Esophagus muscularis mucosa (tissue), 4 donors: Measurements from ENCODE around the gene KANK4. TPM values are rescaled to one million over a fixed set of nuclear protein-coding genes. Genes with fewer than 3 reads are reported as not detected.

Experiments used
- DNase-seq: peaks from one replicate; pipeline ENCODE4 v3.0.0-alpha.2; 2017; ENCODE audit errors: extremely low spot score
- H3K27ac ChIP-seq, 4 donors: fragments of 200-600 bp; sonication (generic); replicated peaks in 1 of 4; 1 replicate in 3 of 4; 2 replicates in 1 of 4; pipeline ENCODE4 v1.5.1; 2016 to 2019; ENCODE audit warnings: mild to moderate bottlenecking in 1 of 4
- H3K27me3 ChIP-seq, 4 donors: fragments of 200-600 bp; sonication (generic); one replicate each; pipeline versions ENCODE4 v1.5.1 to v1.6.0; 2016 to 2019
- H3K36me3 ChIP-seq, 4 donors: fragments of 200-600 bp; sonication (generic); one replicate each; pipeline ENCODE4 v1.5.1; 2016 to 2019
- H3K4me1 ChIP-seq, 4 donors: fragments of 200-600 bp; sonication (generic); one replicate each; pipeline ENCODE4 v1.5.1; 2016 to 2019
- H3K4me3 ChIP-seq, 4 donors: fragments of 200-600 bp; sonication (generic); 1 replicate in 2 of 4; 2 replicates in 2 of 4; pipeline ENCODE4 v1.5.1; 2016 to 2019; ENCODE audit warnings: mild to moderate bottlenecking in 4 of 4, moderate library complexity in 1 of 4
- H3K9me3 ChIP-seq, 4 donors: fragments of 200-600 bp; sonication (generic); 1 replicate in 3 of 4; 2 replicates in 1 of 4; pipeline ENCODE4 v1.5.1; 2016 to 2019
- CTCF ChIP-seq, 3 experiments: fragments of 200-600 bp in 2 of 3; fragments of 450-650 bp in 1 of 3; sonication (generic) in 2 of 3; IDR thresholded peaks; one replicate each; pipeline ENCODE4 v1.5.1; 2017 to 2019; ENCODE audit warnings: antibody characterized with exemption in 3 of 3, mild to moderate bottlenecking in 2 of 3, moderate library complexity in 1 of 3
- EP300 ChIP-seq: sonication (generic); formaldehyde crosslinking; IDR thresholded peaks from one replicate; pipeline ENCODE4 v1.6.1; 2017; ENCODE audit warnings: antibody characterized with exemption
- POLR2A ChIP-seq: fragments of 450-650 bp; IDR thresholded peaks from one replicate; pipeline ENCODE4 v1.6.1; 2017; ENCODE audit warnings: antibody characterized with exemption, moderate library complexity, mild to moderate bottlenecking, low read depth
- POLR2AphosphoS5 ChIP-seq, 2 donors: sonication (generic); formaldehyde crosslinking; IDR thresholded peaks; one replicate each; pipeline ENCODE4 v1.6.1; 2017; ENCODE audit warnings: antibody characterized with exemption in 2 of 2
- WGBS: methylation state at CpG from one replicate; pipeline ENCODE4 v1.1.5; 2018; 5-methylcytosine and 5-hydroxymethylcytosine counted together
- intact Hi-C: fragments of 100-400 bp; cut with DNase I; formaldehyde crosslinking; loops from one replicate; pipeline ENCODE4 v1.15.1; 2023
- small RNA-seq, 3 donors: library from RNA; depleted of rRNA; stranded (forward); fragments of <200 nt; gene quantifications; one replicate each; pipeline ENCODE3, GENCODE V24; 2016
- total RNA-seq, 4 donors: library from RNA; depleted of rRNA; stranded (reverse); fragments of >200 nt; gene quantifications; one replicate each; pipeline versions ENCODE4 v1.1.0 to v1.2.1, GENCODE V29; 2016

KANK4 gene
- total RNA-seq, 4 donors from 2014 or later = 0.42 to 1.4 (median 0.84) TPM

- intact Hi-C loops = no loop called here
These were observed 123.0 kb downstream of the KANK4 start for GRCh38 chr1:62196086-62196690.

GRCh38 chr1:62194651-62195544, 124.3 kb downstream of the KANK4 start, which contains the start of gene L1TD1:
Gene L1TD1, plus strand, starts transcription at chr1:62194849. Its CDS starts 11,780 bp downstream, at chr1:62206629.
- 15% methylated on average over 43 of the region's 55 CpGs for WGBS
- H3K4me3 ChIP-seq = peak within 1 kb of the TSS in 2 of 4 donors; percentile 27 to 39
- H3K4me1 ChIP-seq = peaks cover 0 to 8% (median 4%) of the 10 kb centered on the region in 4 donors
- no peak for DNase-seq
- intact Hi-C loops = no loop called here
- no peak within 1 kb of the TSS for H3K27ac ChIP-seq
- H3K36me3 ChIP-seq = no peaks in the 10 kb centered on the region
- H3K9me3 ChIP-seq = no peaks in the 10 kb centered on the region
- no peak for TF ChIP-seq EP300
- no peak for TF ChIP-seq CTCF (IDR thresholded peaks at IDR 0.05)
- TF ChIP-seq POLR2A = no peak
- TF ChIP-seq POLR2AphosphoS5 (IDR thresholded peaks at IDR 0.05) = no peak
- H3K27me3 ChIP-seq = peaks cover 0 to 46% (median 11%) of the 10 kb centered on the region in 4 donors

More at GRCh38 chr1:62196086-62196690, 123.0 kb downstream of the KANK4 start:
- Histone ChIP-seq H3K9me3 (no peaks in the 10 kb centered on the region), H3K27me3 (peaks cover 0 to 46% (median 11%) of the 10 kb centered on the region in 4 donors), H3K4me3 (no peak overlapping the region), H3K36me3 (no peaks in the 10 kb centered on the region), H3K4me1 (peaks cover 0 to 8% (median 4%) of the 10 kb centered on the region in 4 donors), H3K27ac (no peak overlapping the region)
- no peak for TF ChIP-seq POLR2AphosphoS5 (IDR thresholded peaks at IDR 0.05)
- no peak for TF ChIP-seq POLR2A
- no peak for TF ChIP-seq CTCF (IDR thresholded peaks at IDR 0.05)
- TF ChIP-seq EP300 = no peak
- WGBS = 87% methylated on average over 15 of the region's 17 CpGs
- no peak for DNase-seq

- no peaks in the 10 kb centered on the region for H3K36me3 ChIP-seq
- no peak for DNase-seq
- H3K4me3 ChIP-seq = no peak overlapping the region
- TF ChIP-seq EP300 (no peak), POLR2AphosphoS5 (IDR thresholded peaks at IDR 0.05) (no peak), POLR2A (no peak), CTCF (IDR thresholded peaks at IDR 0.05) (no peak)
- WGBS = 96% methylated on average over 8 of the region's 8 CpGs
- intact Hi-C loops = no loop called here
- no peaks in the 10 kb centered on the region for H3K9me3 ChIP-seq
- H3K27me3 ChIP-seq = peaks cover 0 to 13% (median 0%) of the 10 kb centered on the region in 4 donors
- H3K4me1 ChIP-seq = no peaks in the 10 kb centered on the region
- no peak overlapping the region for H3K27ac ChIP-seq
These were observed 131.1 kb downstream of the KANK4 start for GRCh38 chr1:62188111-62188510.

- no peak for DNase-seq
- 99% methylated on average over 5 of the region's 5 CpGs for WGBS
These were observed 131.7 kb downstream of the KANK4 start for GRCh38 chr1:62187548-62187947.

More at GRCh38 chr1:62187548-62187947, 131.7 kb downstream of the KANK4 start:
- Histone ChIP-seq H3K4me3 (no peak overlapping the region), H3K27me3 (peaks cover 0 to 9% (median 0%) of the 10 kb centered on the region in 4 donors), H3K4me1 (no peaks in the 10 kb centered on the region), H3K27ac (no peak overlapping the region), H3K9me3 (no peaks in the 10 kb centered on the region), H3K36me3 (no peaks in the 10 kb centered on the region)
- no peak for TF ChIP-seq CTCF (IDR thresholded peaks at IDR 0.05)
- TF ChIP-seq POLR2A = no peak
- TF ChIP-seq EP300 = no peak
- TF ChIP-seq POLR2AphosphoS5 (IDR thresholded peaks at IDR 0.05) = no peak
- intact Hi-C loops = no loop called here

Small RNA genes within 50 kb of the gene (small RNA-seq; reads per million reads assigned to genes)
- 0 reads per million in 3 donors for gene RNU6-371P

Other genes with a start within 250 kb of the KANK4 start
- gene L1TD1, start 124.6 kb downstream of the KANK4 start, total RNA-seq = under 1 TPM in 1 of 4 donors, not detected in 3; 0.42 TPM
- gene USP1, start 117.6 kb upstream of the KANK4 start, total RNA-seq = 10 to 100 TPM; 21.0 to 32.4 (median 27.6) TPM